ENCODE data around the gene CRYGD. TPM values are rescaled to one million over a fixed set of nuclear protein-coding genes. Genes with fewer than 3 reads are reported as not detected.

CRYGD gene
- total and polyA plus RNA-seq, 2 experiments from 2014 or later, result 0.47 TPM; not detected in 1

DNA sequence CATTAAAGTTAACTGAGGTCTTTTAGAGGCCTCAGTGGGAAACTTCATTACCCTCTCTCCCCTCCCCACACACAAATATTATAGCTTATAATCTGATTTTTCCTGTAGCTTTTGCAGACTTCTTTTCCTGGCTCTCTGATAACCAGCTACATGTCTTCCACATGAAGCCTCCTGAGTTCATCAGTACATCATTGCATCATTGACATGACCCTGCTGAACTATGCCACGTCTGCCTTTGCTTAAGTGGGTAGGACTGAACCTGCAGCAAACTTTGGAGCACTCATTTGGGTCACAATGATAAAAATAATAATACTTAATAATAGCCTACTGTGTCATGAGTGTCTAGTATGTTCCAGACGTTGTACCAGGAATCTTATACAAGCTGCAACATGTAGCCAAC, 32.1 kb upstream of the CRYGD start:
- H2AFZ ChIP-seq, result no peak overlapping the region
- H3K79me2 ChIP-seq, result no peaks in the 10 kb centered on the region
- no peaks in the 10 kb centered on the region for H3K4me1 ChIP-seq (ENCODE audit: insufficient read depth)
- no peaks in the 10 kb centered on the region for H3K27me3 ChIP-seq
- no peaks in the 10 kb centered on the region for H3K36me3 ChIP-seq (replicated peaks; ENCODE audit: insufficient read depth, low read depth)
- no peaks in the 10 kb centered on the region for H3K9me2 ChIP-seq (replicated peaks; ENCODE audit: insufficient read depth)
- WGBS (ENCODE audit: low lambda C conversion rate, missing lambda C conversion rate), result 90% methylated on average over 2 of the region's 2 CpGs
- H3K4me2 ChIP-seq, result no peak overlapping the region
- DNase-seq (ENCODE audit: low spot score), result no peak
- no peak overlapping the region for H3K4me3 ChIP-seq
- no peaks in the 10 kb centered on the region for H3K9me3 ChIP-seq (ENCODE audit: low read depth)
- H3K27ac ChIP-seq, result no peak overlapping the region
- H4K20me1 ChIP-seq (ENCODE audit: insufficient read depth, poor library complexity, severe bottlenecking), result no peaks in the 10 kb centered on the region
- TF ChIP-seq, protein P1, sequence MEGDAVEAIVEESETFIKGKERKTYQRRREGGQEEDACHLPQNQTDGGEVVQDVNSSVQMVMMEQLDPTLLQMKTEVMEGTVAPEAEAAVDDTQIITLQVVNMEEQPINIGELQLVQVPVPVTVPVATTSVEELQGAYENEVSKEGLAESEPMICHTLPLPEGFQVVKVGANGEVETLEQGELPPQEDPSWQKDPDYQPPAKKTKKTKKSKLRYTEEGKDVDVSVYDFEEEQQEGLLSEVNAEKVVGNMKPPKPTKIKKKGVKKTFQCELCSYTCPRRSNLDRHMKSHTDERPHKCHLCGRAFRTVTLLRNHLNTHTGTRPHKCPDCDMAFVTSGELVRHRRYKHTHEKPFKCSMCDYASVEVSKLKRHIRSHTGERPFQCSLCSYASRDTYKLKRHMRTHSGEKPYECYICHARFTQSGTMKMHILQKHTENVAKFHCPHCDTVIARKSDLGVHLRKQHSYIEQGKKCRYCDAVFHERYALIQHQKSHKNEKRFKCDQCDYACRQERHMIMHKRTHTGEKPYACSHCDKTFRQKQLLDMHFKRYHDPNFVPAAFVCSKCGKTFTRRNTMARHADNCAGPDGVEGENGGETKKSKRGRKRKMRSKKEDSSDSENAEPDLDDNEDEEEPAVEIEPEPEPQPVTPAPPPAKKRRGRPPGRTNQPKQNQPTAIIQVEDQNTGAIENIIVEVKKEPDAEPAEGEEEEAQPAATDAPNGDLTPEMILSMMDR (IDR thresholded peaks at IDR 0.05; ENCODE audit: poor library complexity), result no peak
- TF ChIP-seq EZH2 (IDR thresholded peaks at IDR 0.05; ENCODE audit: borderline replicate concordance) (no peak), EZH2phosphoT487 (IDR thresholded peaks at IDR 0.05; ENCODE audit: low read depth, severe bottlenecking, unreplicated experiment) (no peak)

DNA sequence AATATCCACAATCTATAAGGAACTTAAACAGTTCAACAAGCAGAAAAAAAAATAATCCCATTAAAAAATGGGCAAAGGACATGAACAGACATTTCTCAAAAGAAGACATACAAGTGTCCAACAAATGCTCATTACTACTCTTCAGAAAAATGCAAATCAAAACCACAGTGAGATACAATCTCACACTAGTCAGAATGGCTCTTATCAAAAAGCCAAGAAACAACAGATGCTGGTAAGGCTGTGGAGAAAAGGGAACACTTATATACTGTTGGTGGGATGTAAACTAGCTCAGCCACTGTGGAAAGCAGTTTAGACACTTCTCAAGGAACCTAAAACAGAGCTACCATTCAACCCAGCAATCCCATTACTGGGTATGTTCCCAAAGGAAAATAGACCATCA, 28.8 kb upstream of the CRYGD start:
- Histone ChIP-seq H3K4me1 (ENCODE audit: insufficient read depth) (no peaks in the 10 kb centered on the region), H3K36me3 (replicated peaks; ENCODE audit: insufficient read depth, low read depth) (no peaks in the 10 kb centered on the region), H2AFZ (no peak overlapping the region), H3K9me2 (replicated peaks; ENCODE audit: insufficient read depth) (no peaks in the 10 kb centered on the region), H3K4me3 (no peak overlapping the region), H3K9me3 (ENCODE audit: low read depth) (no peaks in the 10 kb centered on the region), H3K4me2 (no peak overlapping the region), H4K20me1 (ENCODE audit: insufficient read depth, poor library complexity, severe bottlenecking) (no peaks in the 10 kb centered on the region), H3K79me2 (no peaks in the 10 kb centered on the region), H3K27me3 (no peaks in the 10 kb centered on the region), H3K27ac (no peak overlapping the region)
- TF ChIP-seq, protein P1 (IDR thresholded peaks at IDR 0.05; ENCODE audit: poor library complexity), result no peak
- DNase-seq (ENCODE audit: low spot score), result no peak

DNA sequence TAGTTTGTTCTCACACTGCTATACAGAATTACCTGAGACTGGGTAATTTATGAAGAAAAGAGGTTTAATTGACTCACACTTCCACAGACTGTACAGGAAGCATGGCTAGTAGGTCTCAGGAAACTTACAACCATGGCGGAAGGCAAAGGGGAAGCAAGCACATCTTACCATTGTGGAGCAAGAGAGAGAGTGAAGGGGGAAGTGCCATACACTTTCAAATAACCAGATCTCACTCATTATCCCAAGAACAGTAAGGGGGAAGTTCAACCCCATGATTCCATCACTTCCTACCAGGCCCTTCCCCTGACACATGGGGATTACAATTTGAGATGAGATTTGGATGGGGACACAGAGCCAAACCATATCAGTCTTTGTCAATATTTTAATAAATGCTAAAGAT, 26.6 kb upstream of the CRYGD start:
- Histone ChIP-seq H2AFZ (no peak overlapping the region), H3K27ac (no peak overlapping the region), H3K4me1 (ENCODE audit: insufficient read depth) (no peaks in the 10 kb centered on the region), H3K36me3 (replicated peaks; ENCODE audit: insufficient read depth, low read depth) (no peaks in the 10 kb centered on the region), H3K9me3 (ENCODE audit: low read depth) (no peaks in the 10 kb centered on the region), H4K20me1 (ENCODE audit: insufficient read depth, poor library complexity, severe bottlenecking) (no peaks in the 10 kb centered on the region), H3K4me3 (no peak overlapping the region), H3K79me2 (no peaks in the 10 kb centered on the region), H3K27me3 (no peaks in the 10 kb centered on the region), H3K4me2 (no peak overlapping the region), H3K9me2 (replicated peaks; ENCODE audit: insufficient read depth) (no peaks in the 10 kb centered on the region)
- no peak for DNase-seq (ENCODE audit: low spot score)
- TF ChIP-seq, protein P1 (IDR thresholded peaks at IDR 0.05; ENCODE audit: poor library complexity), result no peak
- no peak for TF ChIP-seq EZH2 (IDR thresholded peaks at IDR 0.05; ENCODE audit: borderline replicate concordance)
- TF ChIP-seq EZH2phosphoT487 (IDR thresholded peaks at IDR 0.05; ENCODE audit: low read depth, severe bottlenecking, unreplicated experiment), result no peak
- WGBS (ENCODE audit: low lambda C conversion rate, missing lambda C conversion rate), result 100% methylated on average over 1 of the region's 1 CpG

DNA sequence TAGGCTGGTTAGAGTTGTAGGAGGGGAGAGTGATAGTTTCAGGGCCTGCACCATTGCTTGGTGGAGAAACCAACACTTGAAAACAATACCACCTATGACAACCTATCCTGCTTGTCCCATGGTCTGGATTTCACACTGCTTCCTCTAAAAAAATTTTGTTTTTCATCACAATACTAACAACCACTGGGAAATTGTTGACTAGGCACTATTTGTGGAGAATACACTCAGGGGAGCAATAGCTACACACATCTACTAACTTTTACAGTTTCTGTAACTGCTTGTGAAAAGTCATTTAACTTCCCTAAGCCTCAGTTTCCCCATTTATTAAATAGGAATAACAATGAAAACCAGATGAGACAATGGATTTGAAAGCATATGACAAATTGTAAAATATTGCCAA, 25.8 kb upstream of the CRYGD start:
- no peak overlapping the region for H2AFZ ChIP-seq
- no peak for DNase-seq (ENCODE audit: low spot score)
- no peaks in the 10 kb centered on the region for H3K9me2 ChIP-seq (replicated peaks; ENCODE audit: insufficient read depth)
- no peaks in the 10 kb centered on the region for H3K36me3 ChIP-seq (replicated peaks; ENCODE audit: insufficient read depth, low read depth)
- H3K4me3 ChIP-seq, result no peak overlapping the region
- no peaks in the 10 kb centered on the region for H4K20me1 ChIP-seq (ENCODE audit: insufficient read depth, poor library complexity, severe bottlenecking)
- no peaks in the 10 kb centered on the region for H3K9me3 ChIP-seq (ENCODE audit: low read depth)
- no peak overlapping the region for H3K27ac ChIP-seq
- no peaks in the 10 kb centered on the region for H3K4me1 ChIP-seq (ENCODE audit: insufficient read depth)
- H3K79me2 ChIP-seq, result no peaks in the 10 kb centered on the region
- no peak overlapping the region for H3K4me2 ChIP-seq
- H3K27me3 ChIP-seq, result no peaks in the 10 kb centered on the region
- TF ChIP-seq EZH2phosphoT487 (IDR thresholded peaks at IDR 0.05; ENCODE audit: low read depth, severe bottlenecking, unreplicated experiment) (no peak), EZH2 (IDR thresholded peaks at IDR 0.05; ENCODE audit: borderline replicate concordance) (no peak)
- TF ChIP-seq, protein P1 (IDR thresholded peaks at IDR 0.05; ENCODE audit: poor library complexity), result no peak
